Measurements from ENCODE around the gene PHACTR1.

The PHACTR1 gene

DNA sequence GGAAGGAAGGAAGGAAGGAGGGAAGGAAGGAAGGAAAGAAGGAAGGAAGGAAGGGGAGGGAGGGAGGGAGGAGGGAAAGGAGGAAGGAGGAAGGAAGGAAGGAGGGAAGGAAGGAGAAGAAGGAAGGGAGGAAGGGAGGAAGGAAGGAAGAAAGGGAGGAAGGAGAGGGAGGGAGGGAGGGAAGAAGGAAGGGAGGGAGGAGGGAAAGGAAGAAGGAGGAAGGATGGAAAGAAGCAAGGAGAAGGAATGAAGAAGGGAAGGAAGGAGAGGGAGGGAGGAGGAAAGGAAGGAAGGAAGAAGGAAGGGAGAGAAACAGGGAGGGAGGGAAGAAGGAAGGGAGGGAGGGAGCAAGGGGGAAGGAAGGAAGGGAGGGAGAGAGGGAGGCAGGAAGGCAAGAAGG lies 204.9 kb downstream of the PHACTR1 start:
- DNase-seq (ENCODE audit: low read depth) = no peak
- TF ChIP-seq, protein P1, sequence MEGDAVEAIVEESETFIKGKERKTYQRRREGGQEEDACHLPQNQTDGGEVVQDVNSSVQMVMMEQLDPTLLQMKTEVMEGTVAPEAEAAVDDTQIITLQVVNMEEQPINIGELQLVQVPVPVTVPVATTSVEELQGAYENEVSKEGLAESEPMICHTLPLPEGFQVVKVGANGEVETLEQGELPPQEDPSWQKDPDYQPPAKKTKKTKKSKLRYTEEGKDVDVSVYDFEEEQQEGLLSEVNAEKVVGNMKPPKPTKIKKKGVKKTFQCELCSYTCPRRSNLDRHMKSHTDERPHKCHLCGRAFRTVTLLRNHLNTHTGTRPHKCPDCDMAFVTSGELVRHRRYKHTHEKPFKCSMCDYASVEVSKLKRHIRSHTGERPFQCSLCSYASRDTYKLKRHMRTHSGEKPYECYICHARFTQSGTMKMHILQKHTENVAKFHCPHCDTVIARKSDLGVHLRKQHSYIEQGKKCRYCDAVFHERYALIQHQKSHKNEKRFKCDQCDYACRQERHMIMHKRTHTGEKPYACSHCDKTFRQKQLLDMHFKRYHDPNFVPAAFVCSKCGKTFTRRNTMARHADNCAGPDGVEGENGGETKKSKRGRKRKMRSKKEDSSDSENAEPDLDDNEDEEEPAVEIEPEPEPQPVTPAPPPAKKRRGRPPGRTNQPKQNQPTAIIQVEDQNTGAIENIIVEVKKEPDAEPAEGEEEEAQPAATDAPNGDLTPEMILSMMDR (IDR thresholded peaks at IDR 0.05; ENCODE audit: control insufficient read depth, insufficient read depth, low read depth, low read length, missing control alignments) = no peak
- no peak overlapping the region for H3K4me3 ChIP-seq (ENCODE audit: control insufficient read depth, low read depth, low read length)

DNA sequence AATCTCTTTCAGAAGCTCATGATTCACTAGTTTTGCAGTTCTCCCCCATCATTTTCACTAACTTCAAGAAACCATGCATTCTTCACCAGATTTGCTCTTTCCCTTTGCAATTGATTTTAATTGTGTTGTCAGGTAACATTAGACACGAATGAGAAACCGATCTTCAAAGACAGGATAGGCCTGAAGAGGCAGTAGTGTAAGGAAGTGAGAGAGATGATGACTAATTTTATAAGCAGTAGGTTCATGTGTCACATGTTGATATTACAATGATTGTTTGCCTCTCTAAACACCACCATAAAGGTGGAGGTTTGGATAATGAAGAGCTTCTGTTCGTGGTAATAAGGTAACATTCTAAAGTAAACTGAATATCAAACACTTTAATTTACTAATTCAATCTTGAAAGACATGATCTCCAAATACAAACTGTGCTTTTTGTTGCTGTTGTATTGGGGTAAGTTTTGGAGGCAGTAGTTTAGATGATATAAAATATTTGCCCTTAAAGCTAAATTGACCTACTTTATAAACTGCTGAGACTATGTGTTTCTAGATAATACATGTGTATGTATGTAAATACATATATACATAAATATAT lies 207.2 kb downstream of the PHACTR1 start:
- DNase-seq (ENCODE audit: low read depth) = no peak
- no peak overlapping the region for H3K4me3 ChIP-seq (ENCODE audit: control insufficient read depth, low read depth, low read length)
- TF ChIP-seq, protein P1 (IDR thresholded peaks at IDR 0.05; ENCODE audit: control insufficient read depth, insufficient read depth, low read depth, low read length, missing control alignments) = no peak

DNA sequence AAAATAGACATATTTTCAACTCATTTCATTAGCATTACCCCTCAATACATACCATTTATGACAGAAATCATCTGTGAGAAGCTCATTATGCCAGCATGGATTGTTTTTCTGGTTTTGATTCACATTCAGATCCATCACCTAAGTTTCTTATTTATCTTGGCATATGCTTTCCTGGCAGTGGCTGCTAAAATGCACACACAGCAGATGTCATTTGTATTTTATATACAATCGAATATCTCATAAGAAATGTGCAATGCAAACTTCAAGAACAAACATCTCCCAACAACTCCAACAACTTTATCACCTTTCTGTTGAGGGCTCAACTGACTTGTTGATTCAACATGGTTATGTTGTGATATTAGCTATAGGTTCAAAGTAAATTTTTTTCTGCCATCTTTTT lies 208.3 kb downstream of the PHACTR1 start:
- DNase-seq (ENCODE audit: low read depth) = no peak
- no peak overlapping the region for H3K4me3 ChIP-seq (ENCODE audit: control insufficient read depth, low read depth, low read length)
- TF ChIP-seq, protein P1 (IDR thresholded peaks at IDR 0.05; ENCODE audit: control insufficient read depth, insufficient read depth, low read depth, low read length, missing control alignments) = no peak

DNA sequence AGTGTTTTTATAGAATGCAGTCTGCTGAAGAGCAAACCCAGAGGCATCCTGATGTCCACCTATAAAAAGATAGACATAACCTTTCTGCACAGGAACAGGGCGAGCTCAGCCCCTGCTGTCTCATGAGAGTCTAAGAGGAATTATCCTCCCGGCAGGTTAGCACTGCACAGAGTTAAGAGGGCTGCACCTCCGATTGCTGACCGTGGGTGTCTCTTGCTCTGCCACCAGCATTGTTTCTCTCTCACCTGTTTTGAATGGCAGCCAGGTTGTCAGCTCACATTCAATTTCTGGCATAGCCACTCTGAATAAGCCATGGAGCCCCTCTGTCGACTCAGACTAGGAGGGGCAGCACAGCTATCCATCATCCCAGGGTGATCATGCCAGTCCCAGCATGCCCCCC lies 211.2 kb downstream of the PHACTR1 start:
- DNase-seq (ENCODE audit: low read depth) = no peak
- H3K4me3 ChIP-seq (ENCODE audit: control insufficient read depth, low read depth, low read length) = no peak overlapping the region
- TF ChIP-seq, protein P1 (IDR thresholded peaks at IDR 0.05; ENCODE audit: control insufficient read depth, insufficient read depth, low read depth, low read length, missing control alignments) = no peak

DNA sequence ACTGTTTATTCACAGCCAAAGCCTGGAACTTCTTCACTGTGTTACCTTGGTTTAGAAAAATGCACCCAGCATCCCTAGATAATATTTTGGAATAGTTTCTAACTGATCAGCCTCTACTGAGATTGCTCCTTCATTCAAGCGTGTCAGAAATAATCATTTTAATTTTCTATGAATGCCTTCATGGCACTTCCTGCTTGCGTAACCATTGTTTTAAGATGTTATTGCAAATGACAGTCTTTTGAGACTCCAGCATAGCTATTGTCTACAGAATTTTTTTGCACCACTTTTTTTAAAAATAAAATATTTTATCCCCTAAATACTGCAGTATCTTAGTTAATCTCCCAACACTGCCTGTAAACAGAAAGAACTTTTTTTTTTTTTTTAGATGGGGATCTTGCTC lies 213.1 kb downstream of the PHACTR1 start:
- TF ChIP-seq, protein P1 (IDR thresholded peaks at IDR 0.05; ENCODE audit: control insufficient read depth, insufficient read depth, low read depth, low read length, missing control alignments) = no peak
- no peak overlapping the region for H3K4me3 ChIP-seq (ENCODE audit: control insufficient read depth, low read depth, low read length)
- DNase-seq (ENCODE audit: low read depth) = no peak

DNA sequence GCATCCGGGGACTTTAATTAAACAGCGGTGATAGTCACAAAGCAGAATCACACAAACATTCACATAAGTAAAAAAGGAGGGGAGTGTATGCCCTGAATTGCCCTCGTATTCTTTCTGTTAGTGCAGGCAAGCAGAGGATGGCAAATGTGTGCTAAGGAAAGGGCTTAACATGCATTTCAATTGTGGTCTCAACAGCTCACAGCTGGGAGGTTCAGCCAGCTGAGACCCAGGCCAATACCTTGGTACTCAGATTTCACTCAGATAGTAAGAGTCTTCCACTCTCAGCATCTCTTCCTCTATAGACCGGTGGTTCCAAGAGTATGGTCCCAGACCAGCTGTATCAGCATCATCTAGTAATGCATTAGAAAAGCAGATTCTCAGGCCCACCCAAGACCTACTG lies 215.1 kb downstream of the PHACTR1 start:
- H3K4me3 ChIP-seq (ENCODE audit: control insufficient read depth, low read depth, low read length) = no peak overlapping the region
- no peak for DNase-seq (ENCODE audit: low read depth)
- TF ChIP-seq, protein P1 (IDR thresholded peaks at IDR 0.05; ENCODE audit: control insufficient read depth, insufficient read depth, low read depth, low read length, missing control alignments) = no peak

DNA sequence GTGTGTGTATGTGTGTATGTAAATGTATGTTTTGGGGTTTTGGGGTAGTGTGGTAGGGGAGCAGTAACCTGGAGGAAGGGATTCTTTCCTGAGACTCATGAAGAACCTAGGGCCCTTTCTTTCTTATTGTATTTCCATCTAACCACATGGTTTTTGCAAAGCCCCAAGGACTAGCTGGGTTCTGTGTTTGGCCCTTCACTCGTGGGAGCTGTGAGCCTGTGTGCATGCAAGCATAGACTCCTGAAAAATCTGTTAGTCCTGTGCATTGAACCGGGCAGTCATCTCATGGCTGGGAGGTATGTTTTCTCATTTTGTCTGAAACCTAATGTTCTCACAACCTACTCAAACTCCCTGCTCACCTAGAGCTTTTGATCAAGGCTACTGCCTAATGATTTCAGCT lies 219.1 kb downstream of the PHACTR1 start:
- TF ChIP-seq, protein P1 (IDR thresholded peaks at IDR 0.05; ENCODE audit: control insufficient read depth, insufficient read depth, low read depth, low read length, missing control alignments) = no peak
- DNase-seq (ENCODE audit: low read depth) = no peak
- H3K4me3 ChIP-seq (ENCODE audit: control insufficient read depth, low read depth, low read length) = no peak overlapping the region

Measured in AG09309 (cell line).